ENCODE results near the gene TRIM2.

TRIM2 gene

GRCh38 chr4:153341575-153342090, 137.4 kb downstream of the TRIM2 start:
- DNase-seq: peak; percentile 75 to 77

GRCh38 chr4:153342751-153343552, 138.7 kb downstream of the TRIM2 start:
- DNase-seq: no peak

GRCh38 chr4:153344131-153345011, 140.1 kb downstream of the TRIM2 start, which contains the start of gene MND1:
MND1 (plus strand) TSS chr4:153344688; CDS start chr4:153344738, 50 bp downstream.
- peak; percentile 61 to 71 for DNase-seq

- peak; percentile 67 to 71 for DNase-seq
Observed at GRCh38 chr4:153345012-153345981, 141.1 kb downstream of the TRIM2 start.

GRCh38 chr4:153346031-153346430, 141.8 kb downstream of the TRIM2 start:
- DNase-seq: no peak

- DNase-seq: no peak
Observed at GRCh38 chr4:153346563-153346962, 142.3 kb downstream of the TRIM2 start.

- DNase-seq: no peak
Observed at GRCh38 chr4:153347117-153347516, 142.9 kb downstream of the TRIM2 start.

GRCh38 chr4:153348006-153348405, 143.8 kb downstream of the TRIM2 start:
- DNase-seq: no peak

GRCh38 chr4:153349206-153349805, 145.1 kb downstream of the TRIM2 start:
- DNase-seq: no peak

- peak in 1 of 2 donors; percentile 32 for DNase-seq
Observed at GRCh38 chr4:153362184-153362583, 157.9 kb downstream of the TRIM2 start.

- DNase-seq: no peak
Observed at GRCh38 chr4:153364061-153364460, 159.8 kb downstream of the TRIM2 start.

- peak; percentile 91 to 92 for DNase-seq
Observed at GRCh38 chr4:153365003-153365402, 160.8 kb downstream of the TRIM2 start.

- DNase-seq: peak; percentile 28 to 47
Observed at GRCh38 chr4:153366486-153366885, 162.2 kb downstream of the TRIM2 start.

GRCh38 chr4:153367092-153367491, 162.8 kb downstream of the TRIM2 start:
- no peak for DNase-seq

GRCh38 chr4:153369021-153369420, 164.8 kb downstream of the TRIM2 start:
- no peak for DNase-seq

- no peak for DNase-seq
Observed at GRCh38 chr4:153371701-153372234, 167.5 kb downstream of the TRIM2 start.

- no peak for DNase-seq
Observed at GRCh38 chr4:153372967-153373562, 168.8 kb downstream of the TRIM2 start.

GRCh38 chr4:153374442-153374841, 170.2 kb downstream of the TRIM2 start:
- DNase-seq: no peak

GRCh38 chr4:153375303-153375702, 171.1 kb downstream of the TRIM2 start:
- no peak for DNase-seq

GRCh38 chr4:153383131-153383530, 178.9 kb downstream of the TRIM2 start:
- no peak for DNase-seq

- DNase-seq: no peak
Observed at GRCh38 chr4:153384160-153384559, 179.9 kb downstream of the TRIM2 start.

Data from inflammatory macrophage (primary cell).